Bronchial epithelial cell (primary cell): Measurements from ENCODE around the gene WDPCP. TPM values are rescaled to one million over a fixed set of nuclear protein-coding genes. Genes with fewer than 3 reads are reported as not detected.

Experiments
- DNase-seq: peaks from one replicate; pipeline ENCODE4 v3.0.0-alpha.2; 2010; ENCODE audit warnings: low read depth
- FAIRE-seq: peaks from 2 replicates; lab custom pipeline; 2011; peaks lifted over from hg19 to GRCh38; lab: Jason Lieb, UNC
- H3K27me3 ChIP-seq: 2 replicates; pipeline ENCODE4 v1.5.1; 2011; ENCODE audit warnings: low read length; ENCODE audit not compliant: control insufficient read depth, insufficient read depth
- H3K36me3 ChIP-seq: 2 replicates; pipeline ENCODE4 v1.5.1; 2011; ENCODE audit warnings: low read length; ENCODE audit not compliant: control insufficient read depth, insufficient read depth
- H3K4me3 ChIP-seq: 2 replicates; pipeline ENCODE4 v1.5.1; 2011; ENCODE audit warnings: mild to moderate bottlenecking, low read depth, low read length, control low read depth
- total RNA-seq: library from RNA; depleted of rRNA; stranded (reverse); fragments of >200 nt; gene quantifications from 2 replicates; pipeline ENCODE4 v1.2.1, GENCODE V29; 2014
- TF ChIP-seq, protein P1 (sequence below): IDR thresholded peaks from 2 replicates; pipeline ENCODE4 v1.5.1; 2011; ENCODE audit warnings: mild to moderate bottlenecking, moderate library complexity, low read length, control low read depth, inconsistent platforms; ENCODE audit not compliant: insufficient read depth, severe bottlenecking

The WDPCP gene
- total RNA-seq, 1 donor from 2014 or later, result 3.2 TPM

DNA sequence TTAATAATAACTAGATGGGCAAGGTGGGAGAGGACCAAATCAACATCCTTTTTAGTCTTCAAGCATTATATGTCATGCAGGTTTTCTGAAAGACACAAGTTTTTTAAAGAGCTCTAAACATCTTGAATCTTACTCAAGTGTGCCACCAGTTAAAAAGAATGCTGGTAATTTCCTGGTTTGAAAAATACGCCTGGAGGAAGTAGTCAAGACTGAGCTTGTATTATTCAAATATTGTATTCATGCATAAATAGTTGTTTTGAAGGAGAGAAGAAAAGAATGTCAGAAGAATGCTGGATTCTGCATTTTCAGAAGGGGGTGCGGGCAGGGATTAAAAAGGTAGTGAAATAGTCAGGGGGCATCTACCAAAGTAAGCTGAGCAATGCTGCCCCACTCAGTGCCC, 90.7 kb downstream of the WDPCP start:
- TF ChIP-seq, protein P1, sequence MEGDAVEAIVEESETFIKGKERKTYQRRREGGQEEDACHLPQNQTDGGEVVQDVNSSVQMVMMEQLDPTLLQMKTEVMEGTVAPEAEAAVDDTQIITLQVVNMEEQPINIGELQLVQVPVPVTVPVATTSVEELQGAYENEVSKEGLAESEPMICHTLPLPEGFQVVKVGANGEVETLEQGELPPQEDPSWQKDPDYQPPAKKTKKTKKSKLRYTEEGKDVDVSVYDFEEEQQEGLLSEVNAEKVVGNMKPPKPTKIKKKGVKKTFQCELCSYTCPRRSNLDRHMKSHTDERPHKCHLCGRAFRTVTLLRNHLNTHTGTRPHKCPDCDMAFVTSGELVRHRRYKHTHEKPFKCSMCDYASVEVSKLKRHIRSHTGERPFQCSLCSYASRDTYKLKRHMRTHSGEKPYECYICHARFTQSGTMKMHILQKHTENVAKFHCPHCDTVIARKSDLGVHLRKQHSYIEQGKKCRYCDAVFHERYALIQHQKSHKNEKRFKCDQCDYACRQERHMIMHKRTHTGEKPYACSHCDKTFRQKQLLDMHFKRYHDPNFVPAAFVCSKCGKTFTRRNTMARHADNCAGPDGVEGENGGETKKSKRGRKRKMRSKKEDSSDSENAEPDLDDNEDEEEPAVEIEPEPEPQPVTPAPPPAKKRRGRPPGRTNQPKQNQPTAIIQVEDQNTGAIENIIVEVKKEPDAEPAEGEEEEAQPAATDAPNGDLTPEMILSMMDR, result no peak
- Histone ChIP-seq H3K4me3 (no peak overlapping the region), H3K36me3 (no peaks in the 10 kb centered on the region), H3K27me3 (no peaks in the 10 kb centered on the region)
- no peak for FAIRE-seq
- peak; percentile 65 for DNase-seq

DNA sequence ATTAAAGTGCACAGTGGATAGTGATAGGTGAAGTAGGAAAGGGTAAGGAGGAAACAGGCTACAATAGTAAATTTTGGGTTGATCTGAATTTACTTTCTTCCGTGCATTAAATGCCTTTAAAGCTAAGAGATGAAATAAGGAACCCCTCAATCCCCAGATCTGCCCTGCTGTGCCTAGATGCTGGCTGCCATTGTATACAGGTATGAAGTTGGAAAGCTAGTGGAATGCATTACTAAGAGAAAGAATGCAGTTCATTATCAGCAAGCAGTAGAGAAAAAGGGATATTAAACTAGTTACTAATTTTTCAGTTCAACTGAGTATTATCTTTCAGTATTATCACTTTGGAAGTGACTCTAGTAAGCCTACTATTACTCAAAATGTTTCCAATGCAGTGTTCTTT, 93.3 kb downstream of the WDPCP start:
- DNase-seq (no peak), FAIRE-seq (no peak)
- no peak overlapping the region for H3K4me3 ChIP-seq
- no peaks in the 10 kb centered on the region for H3K36me3 ChIP-seq
- no peaks in the 10 kb centered on the region for H3K27me3 ChIP-seq
- TF ChIP-seq, protein P1, result no peak

DNA sequence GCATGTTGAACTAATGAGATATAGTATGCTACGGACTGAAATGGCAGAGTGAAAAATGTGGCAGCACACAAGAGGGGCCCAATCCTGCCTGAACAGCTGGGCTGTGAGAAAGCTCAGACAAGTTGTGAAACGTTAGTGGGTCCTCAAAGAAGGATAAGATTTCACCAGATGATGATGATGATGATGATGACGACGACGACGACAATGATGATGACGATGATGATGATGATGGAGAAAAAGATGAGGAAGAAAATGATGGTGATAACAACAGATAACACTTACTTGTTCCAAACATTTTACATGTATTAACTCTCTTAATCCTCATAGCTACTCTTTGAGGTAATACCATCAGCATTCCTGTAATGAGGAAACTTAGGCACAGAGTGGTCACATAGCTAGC, 94.2 kb downstream of the WDPCP start:
- H3K4me3 ChIP-seq, result no peak overlapping the region
- no peak for FAIRE-seq
- H3K36me3 ChIP-seq, result no peaks in the 10 kb centered on the region
- TF ChIP-seq, protein P1, result no peak
- H3K27me3 ChIP-seq, result no peaks in the 10 kb centered on the region
- no peak for DNase-seq

DNA sequence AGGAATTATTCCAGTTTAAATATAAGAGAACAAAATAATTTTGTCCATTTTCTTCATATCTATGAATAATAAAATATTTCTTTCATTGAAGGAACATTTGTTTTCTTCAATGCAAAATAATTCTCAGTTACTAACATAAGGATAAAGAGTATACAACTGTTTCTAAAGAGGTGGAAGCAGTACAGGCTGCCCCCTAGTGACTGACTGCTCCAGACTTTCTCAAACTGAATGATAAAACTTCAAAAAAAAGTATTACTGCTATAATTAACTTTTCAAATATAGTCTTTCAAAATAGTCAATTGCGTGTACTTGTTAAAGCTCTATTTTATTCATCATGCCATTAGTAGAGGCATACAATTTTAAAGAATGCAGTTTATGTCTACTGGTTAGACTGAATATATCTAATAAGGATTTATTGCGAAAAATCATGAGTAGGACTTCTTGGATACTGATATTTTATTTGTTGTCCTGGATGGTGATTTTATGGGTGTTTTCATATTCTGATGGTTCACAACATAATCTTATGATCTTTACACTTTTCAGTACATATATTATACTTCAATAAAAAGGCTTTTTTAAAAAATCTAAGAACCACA, 100.1 kb downstream of the WDPCP start:
- Histone ChIP-seq H3K4me3 (no peak overlapping the region), H3K36me3 (no peaks in the 10 kb centered on the region), H3K27me3 (no peaks in the 10 kb centered on the region)
- DNase-seq (peak; percentile 37), FAIRE-seq (no peak)
- TF ChIP-seq, protein P1, result peak; percentile 52

DNA sequence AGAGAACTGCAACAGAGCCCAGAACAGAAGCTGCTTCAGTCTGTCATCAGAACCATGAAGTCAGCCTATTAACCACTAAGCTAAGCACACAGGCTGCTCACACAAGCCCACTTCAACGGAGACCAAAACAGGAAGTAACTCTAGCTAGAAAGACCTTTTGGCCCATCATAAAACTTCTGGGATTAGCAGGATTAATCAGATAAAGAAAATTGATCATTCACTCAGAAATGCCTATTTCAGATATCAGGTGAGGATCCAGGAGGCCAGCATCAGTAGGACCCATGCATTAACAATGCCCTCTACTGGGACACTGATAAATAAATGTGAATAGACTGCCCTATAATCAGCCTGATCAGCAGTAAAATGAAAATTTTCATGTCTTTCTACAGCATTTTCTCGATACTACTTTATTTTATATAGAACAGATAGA, 101.4 kb downstream of the WDPCP start:
- no peak for DNase-seq
- TF ChIP-seq, protein P1, result peak; percentile 9
- Histone ChIP-seq H3K27me3 (no peaks in the 10 kb centered on the region), H3K4me3 (no peak overlapping the region), H3K36me3 (no peaks in the 10 kb centered on the region)
- FAIRE-seq, result no peak

DNA sequence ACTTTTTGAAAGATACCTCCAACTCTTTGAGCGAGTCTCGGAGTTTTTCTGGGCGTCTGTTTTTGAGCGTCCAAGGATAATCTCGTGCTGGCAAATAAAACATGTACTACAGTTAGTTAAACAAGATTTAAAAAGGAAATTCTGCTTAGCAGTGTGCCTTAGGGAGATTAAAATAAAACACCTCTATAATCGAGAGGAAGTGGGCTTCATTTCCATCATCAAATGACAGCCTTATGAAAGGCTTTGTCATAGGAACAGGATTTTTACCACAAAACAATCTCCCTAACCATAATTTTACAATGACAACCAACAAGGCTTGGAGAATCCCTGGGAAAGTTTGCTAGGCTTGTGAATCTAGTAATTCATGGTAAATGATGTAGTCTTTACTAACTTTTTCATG, 103.4 kb downstream of the WDPCP start:
- Histone ChIP-seq H3K36me3 (no peaks in the 10 kb centered on the region), H3K4me3 (no peak overlapping the region), H3K27me3 (no peaks in the 10 kb centered on the region)
- FAIRE-seq (no peak), DNase-seq (no peak)
- TF ChIP-seq, protein P1, result no peak
